Stomach (tissue), 4 donors: ENCODE results near the gene WDSUB1.

ENCODE experiments used
- CTCF ChIP-seq, 7 experiments: fragments of 450-650 bp in 4 of 7; fragments of 200-600 bp in 3 of 7; sonication (generic) in 3 of 7; IDR thresholded peaks; one replicate each; pipeline ENCODE4 v1.5.1; 2016 to 2019; ENCODE audit warnings: antibody characterized with exemption in 7 of 7, control low read depth in 2 of 7, mild to moderate bottlenecking in 1 of 7
- POLR2A ChIP-seq, 4 donors: fragments of 450-650 bp; IDR thresholded peaks; one replicate each; pipeline ENCODE4 v1.6.1; 2016; ENCODE audit warnings: antibody characterized with exemption in 4 of 4, control low read depth in 2 of 4, mild to moderate bottlenecking in 1 of 4, moderate library complexity in 1 of 4

GRCh38 chr2:159206736-159207380 is 79.6 kb downstream of the WDSUB1 start:
- TF ChIP-seq POLR2A (IDR thresholded peaks at IDR 0.05): no peak
- no peak for TF ChIP-seq CTCF (IDR thresholded peaks at IDR 0.05)
